Upper lobe of left lung (tissue), 6 donors: ENCODE measurements around the gene ZNF594. TPM values are rescaled to one million over a fixed set of nuclear protein-coding genes. Genes with fewer than 3 reads are reported as not detected.
"Not testable (repeated sequence)": the region's sequence is repeated elsewhere in the genome, so short reads cannot be mapped to it uniquely, and the experiment has no call there.

Experiments used
- ATAC-seq, 2 donors: fragments of 200-7000 bp; cut with Tn5 transposase; one replicate each; pipeline ENCODE4 v1.9.1; 2022; ENCODE audit warnings: mild to moderate bottlenecking in 2 of 2, moderate library complexity in 2 of 2; ENCODE audit not compliant: low FRiP score in 2 of 2
- DNase-seq, 2 donors: peaks; one replicate each; pipeline ENCODE4 v3.0.0-alpha.2; 2019 to 2020
- H3K27ac ChIP-seq, 4 donors: fragments of 200-600 bp; sonication (generic); one replicate each; pipeline ENCODE4 v1.5.1; 2016 to 2019
- H3K27me3 ChIP-seq, 4 donors: fragments of 200-600 bp; sonication (generic); one replicate each; pipeline ENCODE4 v1.5.1; 2017 to 2019
- H3K36me3 ChIP-seq, 4 donors: fragments of 200-600 bp; sonication (generic); one replicate each; pipeline ENCODE4 v1.5.1; 2016 to 2019
- H3K4me1 ChIP-seq, 4 donors: fragments of 200-600 bp; sonication (generic); one replicate each; pipeline ENCODE4 v1.5.1; 2018 to 2019
- H3K4me3 ChIP-seq, 4 donors: fragments of 200-600 bp; sonication (generic); one replicate each; pipeline ENCODE4 v1.5.1; 2017 to 2019; ENCODE audit warnings: mild to moderate bottlenecking in 2 of 4, moderate library complexity in 1 of 4
- H3K9me3 ChIP-seq, 4 donors: fragments of 200-600 bp; sonication (generic); one replicate each; pipeline ENCODE4 v1.5.1; 2018 to 2019
- CTCF ChIP-seq, 6 experiments: fragments of 450-650 bp in 4 of 6; fragments of 200-600 bp in 2 of 6; sonication (generic) in 2 of 6; IDR thresholded peaks; one replicate each; pipeline ENCODE4 v1.5.1; 2016 to 2019; ENCODE audit warnings: antibody characterized with exemption in 6 of 6
- EP300 ChIP-seq, 4 donors: sonication (generic); formaldehyde crosslinking; IDR thresholded peaks; one replicate each; pipeline ENCODE4 v1.5.1; 2017; ENCODE audit warnings: antibody characterized with exemption in 4 of 4, control low read depth in 2 of 4
- POLR2A ChIP-seq, 4 donors: fragments of 450-650 bp; IDR thresholded peaks; one replicate each; pipeline ENCODE4 v1.5.1; 2016 to 2017; ENCODE audit warnings: antibody characterized with exemption in 4 of 4, mild to moderate bottlenecking in 2 of 4
- POLR2AphosphoS5 ChIP-seq, 2 donors: sonication (generic); formaldehyde crosslinking; IDR thresholded peaks; one replicate each; pipeline ENCODE4 v1.5.1; 2017; ENCODE audit warnings: antibody characterized with exemption in 2 of 2
- WGBS, 2 donors: methylation state at CpG; one replicate each; pipeline ENCODE4 v1.1.5; 2017 to 2018; 5-methylcytosine and 5-hydroxymethylcytosine counted together
- total RNA-seq, 6 donors: library from RNA; depleted of rRNA in 4 of 6; stranded (reverse); fragments of >200 nt in 4 of 6; gene quantifications; one replicate each; pipeline versions ENCODE4 v1.1.0 to v1.2.1, GENCODE V29; 2016 to 2021
- donor health status: DM: no; HTN: no; CAD: no; lungs with moderate emphysema.
- donor health status: DM: no; HTN: yes; CAD: no; lungs with severe emphysema.

Gene ZNF594
- total RNA-seq, result 10 to 100 TPM in 3 of 6 donors, 1 to 10 TPM in 3; 4.9 to 29.3 (median 10.4) TPM

- Histone ChIP-seq H3K27ac (peak within 1 kb of the TSS; percentile 72 to 88 (median 82)), H3K4me3 (peak within 1 kb of the TSS; percentile 60 to 99 (median 80)), H3K9me3 (peaks cover 2 to 34% (median 24%) of the 10 kb centered on the region in 4 donors), H3K27me3 (no peaks in the 10 kb centered on the region), H3K36me3 (peaks cover 0 to 12% (median 4%) of the 10 kb centered on the region in 4 donors), H3K4me1 (peaks cover 11 to 19% (median 13%) of the 10 kb centered on the region in 4 donors)
- WGBS, 2 donors, result 4 to 11% methylated on average over 15 to 47 of the region's 82 CpGs
- peak; percentile 99 to 100 for ATAC-seq
- peak; percentile 97 to 99 for DNase-seq
- peak in 1 of 4 donors; percentile 4 for TF ChIP-seq EP300 (IDR thresholded peaks at IDR 0.05)
- TF ChIP-seq POLR2AphosphoS5 (IDR thresholded peaks at IDR 0.05), result peak; percentile 75 to 85
- peak; percentile 61 to 94 (median 87) for TF ChIP-seq CTCF (IDR thresholded peaks at IDR 0.05)
- peak in 2 of 4 donors; percentile 71 to 80 for TF ChIP-seq POLR2A (IDR thresholded peaks at IDR 0.05)
Measured at GRCh38 chr17:5191541-5192417, at the start of gene ZNF594. Gene ZNF594, minus strand, starts transcription at chr17:5191868. Its CDS starts 7,612 bp downstream, at chr17:5184256.

GRCh38 chr17:5239769-5240168, 48.1 kb upstream of the ZNF594 start:
- not testable (repeated sequence) for H3K9me3 ChIP-seq, H3K36me3 ChIP-seq, DNase-seq, H3K4me3 ChIP-seq, H3K27ac ChIP-seq, H3K4me1 ChIP-seq, ATAC-seq, H3K27me3 ChIP-seq
- 73 to 91% methylated on average over 7 of the region's 7 CpGs for WGBS, 2 donors

GRCh38 chr17:5238333-5238732, 46.7 kb upstream of the ZNF594 start:
- Histone ChIP-seq H3K9me3 (no peaks in the 10 kb centered on the region), H3K36me3 (peaks cover 0 to 6% (median 0%) of the 10 kb centered on the region in 4 donors), H3K4me1 (peaks cover 0 to 6% (median 0%) of the 10 kb centered on the region in 4 donors), H3K27ac (no peak overlapping the region), H3K27me3 (no peaks in the 10 kb centered on the region), H3K4me3 (no peak overlapping the region)
- WGBS, 2 donors, result 64 to 71% methylated on average over 3 to 4 of the region's 4 CpGs
- TF ChIP-seq EP300 (IDR thresholded peaks at IDR 0.05), result no peak
- TF ChIP-seq POLR2A (IDR thresholded peaks at IDR 0.05), result no peak
- no peak for TF ChIP-seq POLR2AphosphoS5 (IDR thresholded peaks at IDR 0.05)
- TF ChIP-seq CTCF (IDR thresholded peaks at IDR 0.05), result no peak
- ATAC-seq, result no peak
- no peak for DNase-seq

GRCh38 chr17:5237541-5238016, 45.9 kb upstream of the ZNF594 start:
- H3K4me1 ChIP-seq, result peaks cover 0 to 6% (median 0%) of the 10 kb centered on the region in 4 donors
- no peaks in the 10 kb centered on the region for H3K27me3 ChIP-seq
- ATAC-seq (peak; percentile 81 to 90), DNase-seq (peak in 1 of 2 donors; percentile 86)
- WGBS, 2 donors, result 19 to 20% methylated on average over 6 of the region's 6 CpGs
- peaks cover 0 to 6% (median 0%) of the 10 kb centered on the region in 4 donors for H3K36me3 ChIP-seq
- TF ChIP-seq POLR2AphosphoS5 (IDR thresholded peaks at IDR 0.05) (no peak), CTCF (IDR thresholded peaks at IDR 0.05) (peak; percentile 61 to 87 (median 76))
- H3K9me3 ChIP-seq, result no peaks in the 10 kb centered on the region
- H3K27ac ChIP-seq, result no peak overlapping the region
- H3K4me3 ChIP-seq, result no peak overlapping the region

- H3K27ac ChIP-seq, result no peak overlapping the region
Measured at GRCh38 chr17:5236938-5237540, 45.4 kb upstream of the ZNF594 start.

More at GRCh38 chr17:5236938-5237540, 45.4 kb upstream of the ZNF594 start:
- H3K9me3 ChIP-seq, result no peaks in the 10 kb centered on the region
- H3K27me3 ChIP-seq, result no peaks in the 10 kb centered on the region
- ATAC-seq, result no peak
- WGBS, 2 donors, result 73 to 77% methylated on average over 3 of the region's 3 CpGs
- H3K36me3 ChIP-seq, result peaks cover 0 to 6% (median 0%) of the 10 kb centered on the region in 4 donors
- TF ChIP-seq CTCF (IDR thresholded peaks at IDR 0.05), result no peak
- TF ChIP-seq POLR2A (IDR thresholded peaks at IDR 0.05), result no peak
- no peak for TF ChIP-seq EP300 (IDR thresholded peaks at IDR 0.05)
- no peak for TF ChIP-seq POLR2AphosphoS5 (IDR thresholded peaks at IDR 0.05)
- peaks cover 0 to 6% (median 4%) of the 10 kb centered on the region in 4 donors for H3K4me1 ChIP-seq
- no peak overlapping the region for H3K4me3 ChIP-seq
- no peak for DNase-seq
